HG02970 (cell line): ENCODE results near the gene PHF12.

ENCODE experiments used
- ATAC-seq: cut with Tn5 transposase; IDR thresholded peaks from one replicate; pipeline ENCODE4 v1.9.1; 2021; ENCODE audit warnings: mild to moderate bottlenecking, moderate library complexity, moderate number of reproducible peaks; ENCODE audit not compliant: unreplicated experiment, low FRiP score

The PHF12 gene

DNA sequence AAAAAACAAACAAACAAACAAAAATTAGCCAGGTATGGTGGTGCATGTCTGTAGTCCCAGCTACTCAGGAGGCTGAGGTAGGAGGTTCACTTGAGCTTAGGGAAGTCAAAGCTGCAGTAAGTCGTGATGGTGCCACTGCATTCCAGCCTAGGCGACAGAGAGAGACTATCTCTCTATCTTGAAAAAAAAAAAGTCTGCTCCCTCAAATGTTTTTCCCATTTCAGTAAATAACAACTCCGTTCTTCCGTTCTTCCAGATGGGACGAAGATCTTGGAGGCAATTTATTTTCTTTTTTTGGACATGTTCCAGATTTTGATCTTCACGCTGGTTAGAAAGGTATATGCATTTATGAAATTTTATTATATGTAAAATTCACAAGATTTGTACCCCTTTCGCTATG is 77.5 kb downstream of the PHF12 start:
- ATAC-seq = no peak

- ATAC-seq = no peak
These were observed 80.2 kb downstream of the PHF12 start for GRCh38 chr17:28871056-28871579.

DNA sequence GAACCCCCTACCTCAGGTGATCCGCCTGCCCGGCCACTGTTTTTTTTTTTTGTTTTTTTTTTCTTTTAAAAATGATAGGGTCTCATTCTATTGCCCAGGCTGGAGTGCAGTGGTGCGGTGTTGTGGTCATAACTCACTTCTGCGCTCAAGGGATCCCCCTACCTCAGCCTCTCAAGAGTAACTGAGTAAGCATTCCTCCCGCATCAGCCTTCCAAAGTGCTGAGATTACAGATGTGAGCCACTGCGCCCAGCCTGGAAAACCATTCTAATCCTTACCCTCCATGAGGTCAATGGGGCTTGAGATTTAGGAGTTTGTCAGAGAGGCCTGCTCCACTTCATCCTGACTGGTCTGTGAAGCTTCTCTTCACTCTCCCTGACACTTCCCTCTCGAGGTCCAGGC is 84.0 kb downstream of the PHF12 start:
- no peak for ATAC-seq

- ATAC-seq = no peak
These were observed 85.2 kb downstream of the PHF12 start for GRCh38 chr17:28865946-28866752.

- ATAC-seq = no peak
These were observed 86.1 kb downstream of the PHF12 start for GRCh38 chr17:28864991-28865849.

DNA sequence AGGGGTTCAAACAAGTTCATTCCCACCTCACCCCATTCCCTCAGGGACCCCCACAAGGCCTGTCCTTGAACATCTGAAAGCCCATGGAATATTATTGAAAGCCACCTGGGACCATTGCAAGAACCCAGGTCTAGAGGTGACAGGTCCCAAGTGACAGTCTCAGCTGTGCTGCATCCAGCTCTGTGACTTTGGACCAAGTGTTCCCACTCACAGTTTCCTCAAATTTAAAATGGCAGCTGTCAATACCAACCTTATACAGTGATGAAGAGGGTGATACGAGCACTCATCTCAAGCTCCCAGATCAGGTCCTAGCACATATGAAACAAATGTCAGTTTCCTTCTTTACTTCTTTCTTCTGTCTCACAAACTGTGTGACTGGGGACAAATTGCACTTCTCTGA is 87.4 kb downstream of the PHF12 start:
- no peak for ATAC-seq

DNA sequence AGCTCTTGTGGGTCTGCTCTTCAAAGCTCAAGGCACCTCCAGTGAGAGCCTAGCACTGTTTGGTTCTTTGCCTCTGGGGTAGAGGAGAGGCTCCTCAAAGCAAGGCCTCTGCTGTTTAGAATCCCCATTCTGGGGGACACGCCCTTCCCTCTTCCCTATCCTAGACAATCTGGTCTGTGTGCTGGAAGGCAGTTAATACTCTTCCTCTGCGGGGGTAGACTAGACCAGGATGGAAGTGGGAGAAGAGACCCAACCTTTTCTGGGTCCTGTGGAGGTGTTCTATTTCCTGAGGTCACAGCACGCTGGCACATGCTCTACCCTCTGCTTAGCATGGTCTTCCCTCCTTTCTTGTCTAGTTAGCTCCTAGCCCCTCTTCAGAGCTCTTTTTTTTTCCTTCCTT is 88.8 kb downstream of the PHF12 start:
- no peak for ATAC-seq

- no peak for ATAC-seq
These were observed 89.7 kb downstream of the PHF12 start for GRCh38 chr17:28861393-28862203.

GRCh38 chr17:28860363-28860808 is 90.9 kb downstream of the PHF12 start:
- ATAC-seq = no peak

DNA sequence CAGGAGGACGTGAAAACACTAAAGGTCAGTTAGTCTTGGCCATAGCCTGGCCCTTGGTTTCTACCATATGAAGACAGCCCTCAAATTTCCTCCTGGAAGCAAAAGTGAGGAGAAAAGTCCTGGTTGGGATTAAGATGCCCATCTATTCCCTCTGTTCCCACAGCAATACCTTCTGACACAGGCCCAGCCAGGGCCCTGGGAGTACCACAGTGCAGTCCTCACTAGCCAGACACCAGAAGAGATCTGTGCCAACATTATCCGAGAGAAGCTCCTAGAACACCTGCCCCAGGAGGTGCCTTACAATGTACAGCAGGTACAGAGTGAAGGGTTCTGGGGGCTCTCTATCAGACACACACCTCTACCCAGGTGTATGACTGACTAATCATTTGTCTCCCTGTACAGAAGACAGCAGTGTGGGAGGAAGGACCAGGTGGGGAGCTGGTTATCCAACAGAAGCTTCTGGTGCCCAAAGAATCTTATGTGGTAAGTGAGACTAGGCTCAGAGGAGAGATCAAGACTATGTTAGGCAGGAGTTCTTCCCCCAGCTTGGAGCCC is 92.4 kb downstream of the PHF12 start:
- ATAC-seq = no peak

GRCh38 chr17:28857905-28858800 is 93.2 kb downstream of the PHF12 start:
- ATAC-seq = no peak

DNA sequence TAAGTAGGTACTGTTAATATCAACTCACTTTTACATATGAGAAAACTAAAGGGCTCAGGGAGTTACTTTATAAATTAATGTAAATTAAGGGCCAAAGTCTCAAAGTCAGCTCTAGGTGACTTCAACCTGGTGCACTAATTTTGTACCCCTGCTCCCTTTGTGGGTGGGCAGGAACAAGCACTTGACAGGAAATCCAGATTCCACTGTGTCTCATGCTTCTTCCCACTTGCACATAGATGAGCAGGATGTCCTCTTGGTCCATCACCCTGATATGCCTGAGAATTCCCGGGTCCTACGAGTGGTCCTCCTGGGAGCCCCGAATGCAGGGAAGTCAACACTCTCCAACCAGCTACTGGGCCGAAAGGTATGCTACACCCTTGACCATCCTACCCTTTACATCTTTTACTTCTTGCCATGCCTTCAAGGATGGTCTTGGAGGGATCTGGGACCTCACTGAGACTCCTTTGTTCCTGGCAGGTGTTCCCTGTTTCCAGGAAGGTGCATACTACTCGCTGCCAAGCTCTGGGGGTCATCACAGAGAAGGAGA is 95.2 kb downstream of the PHF12 start:
- no peak for ATAC-seq

- no peak for ATAC-seq
These were observed 96.0 kb downstream of the PHF12 start for GRCh38 chr17:28855336-28855679.
